GM12874 (cell line): ENCODE data around the gene PTTG1IP.

Experiments
- CTCF ChIP-seq: IDR thresholded peaks from 2 replicates; pipeline ENCODE4 v1.5.1; 2011; ENCODE audit warnings: low read depth, mild to moderate bottlenecking, control low read depth, low read length, moderate library complexity; ENCODE audit not compliant: insufficient read depth

Gene PTTG1IP

GRCh38 chr21:44890961-44891541, 17.6 kb upstream of the PTTG1IP start:
- TF ChIP-seq CTCF, result no peak

- no peak for TF ChIP-seq CTCF
Measured at GRCh38 chr21:44890338-44890931, 16.9 kb upstream of the PTTG1IP start.

GRCh38 chr21:44889625-44890337, 16.3 kb upstream of the PTTG1IP start:
- no peak for TF ChIP-seq CTCF

GRCh38 chr21:44888581-44889550, 15.4 kb upstream of the PTTG1IP start:
- TF ChIP-seq CTCF, result no peak

- no peak for TF ChIP-seq CTCF
Measured at GRCh38 chr21:44887807-44888580, 14.5 kb upstream of the PTTG1IP start.

GRCh38 chr21:44887126-44887806, 13.8 kb upstream of the PTTG1IP start:
- no peak for TF ChIP-seq CTCF
